ENCODE measurements around the gene CMSS1.

GRCh38 chr3:100080573-100080972, 262.9 kb downstream of the CMSS1 start:
- no peak for TF ChIP-seq CTCF (conservative IDR thresholded peaks at IDR 0.05; ENCODE audit: low read depth, low read length)
- TF ChIP-seq EZH2 (IDR thresholded peaks at IDR 0.05; ENCODE audit: borderline replicate concordance, low read depth, low read length, poor library complexity, severe bottlenecking), result no peak

All from A673 (cell line).